ENCODE measurements around the gene SH2D7. TPM values are rescaled to one million over a fixed set of nuclear protein-coding genes. Genes with fewer than 3 reads are reported as not detected.

SH2D7 gene
- polyA plus RNA-seq, 1 of the 3 experiments (the other 2 are of a cell fraction), result not detected

GRCh38 chr15:78131295-78132061 is 39.1 kb downstream of the SH2D7 start, which contains the start of gene CIB2:
CIB2 (minus strand) TSS chr15:78131445; CDS start chr15:78131215, 230 bp downstream.
- peak within 1 kb of the TSS; percentile 96 for H2AFZ ChIP-seq (ENCODE audit: low read depth)
- H4K20me1 ChIP-seq (ENCODE audit: insufficient read depth), result no peaks in the 10 kb centered on the region
- peak within 1 kb of the TSS; percentile 98 for H3K4me2 ChIP-seq
- H3K36me3 ChIP-seq (replicated peaks in 1 of 2; ENCODE audit: control insufficient read depth in 1 of 2, insufficient read depth in 2 of 2, low read length in 1 of 2), result no peaks in the 10 kb centered on the region
- peak within 1 kb of the TSS; percentile 48 to 74 for H3K27ac ChIP-seq (ENCODE audit: low read depth in 2 of 2, low read length in 1 of 2)
- WGBS (ENCODE audit: low lambda C conversion rate), result 2% methylated on average over 23 of the region's 79 CpGs
- H3K9ac ChIP-seq, result peak within 1 kb of the TSS; percentile 81
- H3K4me3 ChIP-seq (ENCODE audit: low read depth in 2 of 2, low read length in 1 of 2), result peak within 1 kb of the TSS; percentile 68 to 81
- TF ChIP-seq ELF1 (IDR thresholded peaks at IDR 0.05) (peak; percentile 27; the same call in 1 of the 2 replicates), MXI1 (IDR thresholded peaks at IDR 0.05; ENCODE audit: low read depth, low read length) (0 out of 2 replicates have a peak, but pooled peaks have one; percentile 18), YY1 (IDR thresholded peaks at IDR 0.05; ENCODE audit: low read depth) (0 out of 2 replicates have a peak, but pooled peaks have one; percentile 14), RCOR1 (IDR thresholded peaks at IDR 0.05; ENCODE audit: low read length) (peak; percentile 15; the same call in 1 of the 2 replicates), RAD21 (IDR thresholded peaks at IDR 0.05; ENCODE audit: low read length) (peak; percentile 62), USF2 (IDR thresholded peaks at IDR 0.05; ENCODE audit: borderline replicate concordance, low read depth, low read length) (no peak), CTCF (IDR thresholded peaks at IDR 0.05) (peak; percentile 57), SMC3 (IDR thresholded peaks at IDR 0.05; ENCODE audit: low read depth, low read length) (peak; percentile 44), TCF12 (IDR thresholded peaks at IDR 0.05) (no peak), NFIC (IDR thresholded peaks at IDR 0.05; ENCODE audit: borderline replicate concordance) (peak; percentile 42; the same call in 1 of the 2 replicates), USF1 (IDR thresholded peaks at IDR 0.05; ENCODE audit: borderline replicate concordance, low read depth) (no peak), POLR2AphosphoS5 (IDR thresholded peaks at IDR 0.05; ENCODE audit: low read depth, low read length) (peak; percentile 35; the same call in 1 of the 2 replicates), TAF1 (IDR thresholded peaks at IDR 0.05; ENCODE audit: borderline replicate concordance, low read depth, low read length) (no peak), GABPA (IDR thresholded peaks at IDR 0.05; ENCODE audit: low read depth) (peak; percentile 61), CHD2 (IDR thresholded peaks at IDR 0.05; ENCODE audit: low read length, partially characterized antibody) (peak; percentile 62), JUND (IDR thresholded peaks at IDR 0.05) (no peak), SIN3A (IDR thresholded peaks at IDR 0.05; ENCODE audit: borderline replicate concordance, low read depth, low read length) (no peak), EP300 (IDR thresholded peaks at IDR 0.05; ENCODE audit: borderline replicate concordance in 1 of 2, low read depth in 1 of 2, low read length in 1 of 2) (peak in 1 of 2 experiments; percentile 10; a peak in 1 of 4 replicates), IRF3 (IDR thresholded peaks at IDR 0.05; ENCODE audit: low read depth, low read length) (no peak)
- POLR2A ChIA-PET, result interaction anchor here (0.7 to 2.0 kb wide), 4 partner anchors 16 to 620 kb away, joined by 3 to 9 read pairs (median 3); partner anchors contain the start of gene IDH3A
- H3F3A ChIP-seq (replicated peaks; ENCODE audit: insufficient read depth), result peaks cover 6% of the 10 kb centered on the region
- H3K9me2 ChIP-seq, result no peaks in the 10 kb centered on the region
- DNase-seq, result peak; percentile 99
- no peaks in the 10 kb centered on the region for H3K27me3 ChIP-seq (ENCODE audit: insufficient read depth)
- CTCF ChIA-PET, result interaction anchor here (0.6 to 8.4 kb wide), 25 partner anchors 10 to 471 kb away, joined by 3 to 72 read pairs (median 4); partner anchors contain the start of genes IDH3A and SKIC8
- H3K9me3 ChIP-seq, result no peaks in the 10 kb centered on the region
- H3K79me2 ChIP-seq (ENCODE audit: insufficient read depth), result no peaks in the 10 kb centered on the region
- peaks cover 0 to 7% of the 10 kb centered on the region in 2 experiments; a peak in 1 of 4 replicates for H3K4me1 ChIP-seq (ENCODE audit: control insufficient read depth in 1 of 2, insufficient read depth in 2 of 2, low read depth in 1 of 2, low read length in 1 of 2)

Data from SK-N-SH (cell line).